ENCODE measurements around the gene COL6A1. TPM values are rescaled to one million over a fixed set of nuclear protein-coding genes. Genes with fewer than 3 reads are reported as not detected.
A peak's percentile ranks its signal among the peaks of the same experiment; 100 is the strongest.

COL6A1 gene
- total and polyA plus RNA-seq, 2 of the 13 experiments (the other 11 are each of a cell fraction or from before 2014, with no cell fraction given), result 3.1 to 4.8 TPM

DNA sequence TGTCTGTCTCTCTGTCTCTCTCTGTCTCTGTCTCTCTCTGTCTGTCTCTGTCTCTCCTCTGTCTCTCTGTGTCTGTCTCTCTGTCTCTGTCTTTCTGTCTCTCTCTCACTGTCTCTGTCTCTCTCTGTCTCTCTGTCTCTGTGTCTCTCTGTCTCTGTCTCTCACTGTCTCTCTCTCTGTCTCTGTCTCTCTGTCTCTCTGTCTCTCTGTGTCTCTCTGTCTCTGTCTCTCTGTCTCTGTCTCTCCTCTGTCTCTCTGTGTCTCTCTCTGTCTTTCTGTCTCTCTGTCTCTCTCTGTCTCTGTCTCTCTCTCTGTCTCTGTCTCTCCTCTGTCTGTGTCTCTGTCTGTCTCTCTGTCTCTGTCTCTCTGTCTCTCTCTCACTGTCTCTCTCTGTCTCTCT is 873 bp upstream of the COL6A1 start:
- H3K4me1 ChIP-seq (ENCODE audit: insufficient read depth, low read length), result peaks cover 17% of the 10 kb centered on the region
- in situ Hi-C loops (cut with HindIII; ENCODE audit: extremely low pct_ligation_motif_present, low pct_unique_long_range_greater_than_20kb), result no loop called here
- H4K20me1 ChIP-seq (ENCODE audit: insufficient read depth, low read length), result no peaks in the 10 kb centered on the region
- H3K79me2 ChIP-seq (ENCODE audit: insufficient read depth, low read length), result no peaks in the 10 kb centered on the region
- ChIA-PET CTCF (ENCODE audit: low intra/inter-chr PET ratio, low total read pairs) (no interaction called here), POLR2A (no interaction called here)
- BruUV-seq (replicated peaks), result no TSS peak
- DNase-seq (ENCODE audit: low spot score) (no peak), ATAC-seq (no peak), FAIRE-seq (no peak)
- no peak overlapping the region for H2AFZ ChIP-seq (ENCODE audit: low read length)
- intact Hi-C loops (cut with micrococcal nuclease; ENCODE audit: unreplicated experiment), result no loop called here
- no peaks in the 10 kb centered on the region for H3K9me3 ChIP-seq (ENCODE audit: low read length)
- no peaks in the 10 kb centered on the region for H3K36me3 ChIP-seq (replicated peaks in 1 of 2; ENCODE audit: control insufficient read depth in 1 of 2, insufficient read depth in 2 of 2, low read length in 2 of 2)
- H3K27me3 ChIP-seq (ENCODE audit: control insufficient read depth in 1 of 2, insufficient read depth in 2 of 2, low read length in 2 of 2), result peaks cover 3 to 36% of the 10 kb centered on the region in 2 experiments; a peak in 4 of 5 replicates
- H3K4me3 ChIP-seq (replicated peaks in 1 of 3; ENCODE audit: insufficient read depth in 1 of 3, low read depth in 2 of 3, low read length in 3 of 3), result no peak overlapping the region
- H3K9ac ChIP-seq (ENCODE audit: insufficient read depth, low read depth, low read length), result no peak overlapping the region
- TF ChIP-seq EZH2 (conservative IDR thresholded peaks at IDR 0.05; ENCODE audit: low read depth, low read length), result 0 out of 2 replicates have a peak, but pooled peaks have one; percentile 74
- TF ChIP-seq MTF1 (CRISPR knock-in tag; IDR thresholded peaks at IDR 0.05), result no peak
- H3K27ac ChIP-seq (ENCODE audit: extremely low read length, insufficient read depth, low read length), result no peak overlapping the region
- peak overlapping the region; percentile 88; the same call in 1 of the 2 replicates for H3K4me2 ChIP-seq (ENCODE audit: low read depth, low read length)

DNA sequence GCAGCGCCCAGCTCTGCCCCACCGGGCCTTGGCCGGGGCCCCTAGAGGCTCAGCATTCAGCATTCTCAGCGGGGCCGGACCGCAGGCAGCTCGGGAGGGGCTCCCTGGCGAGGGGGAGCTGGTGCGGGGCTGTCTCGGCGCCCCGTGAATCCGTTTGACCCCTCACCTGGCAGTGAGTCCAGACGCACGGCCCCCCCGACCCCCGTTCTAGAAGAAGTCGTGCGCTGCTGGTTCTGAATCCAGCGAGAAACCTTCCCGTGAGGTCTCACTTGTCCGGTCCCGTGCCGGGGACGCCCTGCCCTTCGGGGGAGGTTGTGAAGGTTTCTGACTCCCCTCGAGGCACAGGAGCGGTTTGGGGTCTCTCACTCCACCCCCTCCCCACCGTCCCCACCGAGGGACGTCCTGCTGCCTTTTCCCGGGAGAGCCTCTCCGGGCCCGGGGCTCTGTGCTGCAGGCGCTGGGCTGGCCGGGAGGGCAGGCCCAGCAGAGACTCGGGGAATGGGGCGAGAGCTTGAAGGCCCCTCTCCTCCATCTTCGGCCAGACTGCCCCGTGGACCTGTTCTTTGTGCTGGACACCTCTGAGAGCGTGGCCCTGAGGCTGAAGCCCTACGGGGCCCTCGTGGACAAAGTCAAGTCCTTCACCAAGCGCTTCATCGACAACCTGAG is 655 bp downstream of the COL6A1 start:
- ATAC-seq (peak; percentile 55), DNase-seq (ENCODE audit: low spot score) (no peak), FAIRE-seq (no peak)
- Histone ChIP-seq H3K27ac (ENCODE audit: extremely low read length, insufficient read depth, low read length) (no peak overlapping the region), H4K20me1 (ENCODE audit: insufficient read depth, low read length) (no peaks in the 10 kb centered on the region), H3K4me1 (ENCODE audit: insufficient read depth, low read length) (peaks cover 17% of the 10 kb centered on the region), H3K4me3 (replicated peaks in 1 of 3; ENCODE audit: insufficient read depth in 1 of 3, low read depth in 2 of 3, low read length in 3 of 3) (peak overlapping the region; percentile 49 to 79 (median 55); a peak in 5 of 6 replicates), H2AFZ (ENCODE audit: low read length) (no peak overlapping the region), H3K79me2 (ENCODE audit: insufficient read depth, low read length) (no peaks in the 10 kb centered on the region), H3K9ac (ENCODE audit: insufficient read depth, low read depth, low read length) (peak overlapping the region; percentile 69), H3K36me3 (replicated peaks in 1 of 2; ENCODE audit: control insufficient read depth in 1 of 2, insufficient read depth in 2 of 2, low read length in 2 of 2) (no peaks in the 10 kb centered on the region), H3K27me3 (ENCODE audit: control insufficient read depth in 1 of 2, insufficient read depth in 2 of 2, low read length in 2 of 2) (peaks cover 3 to 36% of the 10 kb centered on the region in 2 experiments; a peak in 4 of 5 replicates), H3K9me3 (ENCODE audit: low read length) (no peaks in the 10 kb centered on the region), H3K4me2 (ENCODE audit: low read depth, low read length) (peak overlapping the region; percentile 89)
- BruUV-seq (replicated peaks), result no TSS peak
- intact Hi-C loops (cut with micrococcal nuclease; ENCODE audit: unreplicated experiment) (no loop called here), in situ Hi-C loops (cut with HindIII; ENCODE audit: extremely low pct_ligation_motif_present, low pct_unique_long_range_greater_than_20kb) (no loop called here)
- no CpG with 5 or more reads among the region's 45 CpGs for WGBS (ENCODE audit: low lambda C conversion rate)
- CTCF ChIA-PET (ENCODE audit: low intra/inter-chr PET ratio, low total read pairs), result no interaction called here
- POLR2A ChIA-PET, result no interaction called here
- TF ChIP-seq ZNF768 (CRISPR knock-in tag; IDR thresholded peaks at IDR 0.05) (peak; percentile 6; the same call in 1 of the 2 replicates), MEIS2 (CRISPR knock-in tag; IDR thresholded peaks at IDR 0.05) (no peak), ZFX (CRISPR knock-in tag; IDR thresholded peaks at IDR 0.05; ENCODE audit: low read depth) (peak; percentile 33), MATR3 (CRISPR knock-in tag; IDR thresholded peaks at IDR 0.05) (no peak), FOXA3 (CRISPR knock-in tag; IDR thresholded peaks at IDR 0.05) (no peak), HNRNPK (IDR thresholded peaks at IDR 0.05; ENCODE audit: low read depth, low read length, poor library complexity, severe bottlenecking) (peak; percentile 28), ZNF3 (CRISPR knock-in tag; IDR thresholded peaks at IDR 0.05) (no peak), HNRNPLL (IDR thresholded peaks at IDR 0.05; ENCODE audit: low read depth, low read length, poor library complexity, severe bottlenecking) (peak; percentile 13)
- TF ChIP-seq, protein P1, sequence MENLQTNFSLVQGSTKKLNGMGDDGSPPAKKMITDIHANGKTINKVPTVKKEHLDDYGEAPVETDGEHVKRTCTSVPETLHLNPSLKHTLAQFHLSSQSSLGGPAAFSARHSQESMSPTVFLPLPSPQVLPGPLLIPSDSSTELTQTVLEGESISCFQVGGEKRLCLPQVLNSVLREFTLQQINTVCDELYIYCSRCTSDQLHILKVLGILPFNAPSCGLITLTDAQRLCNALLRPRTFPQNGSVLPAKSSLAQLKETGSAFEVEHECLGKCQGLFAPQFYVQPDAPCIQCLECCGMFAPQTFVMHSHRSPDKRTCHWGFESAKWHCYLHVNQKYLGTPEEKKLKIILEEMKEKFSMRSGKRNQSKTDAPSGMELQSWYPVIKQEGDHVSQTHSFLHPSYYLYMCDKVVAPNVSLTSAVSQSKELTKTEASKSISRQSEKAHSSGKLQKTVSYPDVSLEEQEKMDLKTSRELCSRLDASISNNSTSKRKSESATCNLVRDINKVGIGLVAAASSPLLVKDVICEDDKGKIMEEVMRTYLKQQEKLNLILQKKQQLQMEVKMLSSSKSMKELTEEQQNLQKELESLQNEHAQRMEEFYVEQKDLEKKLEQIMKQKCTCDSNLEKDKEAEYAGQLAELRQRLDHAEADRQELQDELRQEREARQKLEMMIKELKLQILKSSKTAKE (CRISPR knock-in tag; IDR thresholded peaks at IDR 0.05; ENCODE audit: borderline replicate concordance), result 0 out of 2 replicates have a peak, but pooled peaks have one; percentile 3
- TF ChIP-seq, protein P2, sequence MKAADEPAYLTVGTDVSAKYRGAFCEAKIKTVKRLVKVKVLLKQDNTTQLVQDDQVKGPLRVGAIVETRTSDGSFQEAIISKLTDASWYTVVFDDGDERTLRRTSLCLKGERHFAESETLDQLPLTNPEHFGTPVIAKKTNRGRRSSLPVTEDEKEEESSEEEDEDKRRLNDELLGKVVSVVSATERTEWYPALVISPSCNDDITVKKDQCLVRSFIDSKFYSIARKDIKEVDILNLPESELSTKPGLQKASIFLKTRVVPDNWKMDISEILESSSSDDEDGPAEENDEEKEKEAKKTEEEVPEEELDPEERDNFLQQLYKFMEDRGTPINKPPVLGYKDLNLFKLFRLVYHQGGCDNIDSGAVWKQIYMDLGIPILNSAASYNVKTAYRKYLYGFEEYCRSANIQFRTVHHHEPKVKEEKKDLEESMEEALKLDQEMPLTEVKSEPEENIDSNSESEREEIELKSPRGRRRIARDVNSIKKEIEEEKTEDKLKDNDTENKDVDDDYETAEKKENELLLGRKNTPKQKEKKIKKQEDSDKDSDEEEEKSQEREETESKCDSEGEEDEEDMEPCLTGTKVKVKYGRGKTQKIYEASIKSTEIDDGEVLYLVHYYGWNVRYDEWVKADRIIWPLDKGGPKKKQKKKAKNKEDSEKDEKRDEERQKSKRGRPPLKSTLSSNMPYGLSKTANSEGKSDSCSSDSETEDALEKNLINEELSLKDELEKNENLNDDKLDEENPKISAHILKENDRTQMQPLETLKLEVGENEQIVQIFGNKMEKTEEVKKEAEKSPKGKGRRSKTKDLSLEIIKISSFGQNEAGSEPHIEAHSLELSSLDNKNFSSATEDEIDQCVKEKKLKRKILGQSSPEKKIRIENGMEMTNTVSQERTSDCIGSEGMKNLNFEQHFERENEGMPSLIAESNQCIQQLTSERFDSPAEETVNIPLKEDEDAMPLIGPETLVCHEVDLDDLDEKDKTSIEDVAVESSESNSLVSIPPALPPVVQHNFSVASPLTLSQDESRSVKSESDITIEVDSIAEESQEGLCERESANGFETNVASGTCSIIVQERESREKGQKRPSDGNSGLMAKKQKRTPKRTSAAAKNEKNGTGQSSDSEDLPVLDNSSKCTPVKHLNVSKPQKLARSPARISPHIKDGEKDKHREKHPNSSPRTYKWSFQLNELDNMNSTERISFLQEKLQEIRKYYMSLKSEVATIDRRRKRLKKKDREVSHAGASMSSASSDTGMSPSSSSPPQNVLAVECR (CRISPR knock-in tag; IDR thresholded peaks at IDR 0.05; ENCODE audit: borderline replicate concordance), result peak; percentile 9; the same call in 1 of the 2 replicates

All from HepG2 (cell line).